Measurements from ENCODE around the gene MRPL28.
"Not testable (repeated sequence)": the region's sequence is repeated elsewhere in the genome, so short reads cannot be mapped to it uniquely, and the experiment has no call there.

MRPL28 gene

DNA sequence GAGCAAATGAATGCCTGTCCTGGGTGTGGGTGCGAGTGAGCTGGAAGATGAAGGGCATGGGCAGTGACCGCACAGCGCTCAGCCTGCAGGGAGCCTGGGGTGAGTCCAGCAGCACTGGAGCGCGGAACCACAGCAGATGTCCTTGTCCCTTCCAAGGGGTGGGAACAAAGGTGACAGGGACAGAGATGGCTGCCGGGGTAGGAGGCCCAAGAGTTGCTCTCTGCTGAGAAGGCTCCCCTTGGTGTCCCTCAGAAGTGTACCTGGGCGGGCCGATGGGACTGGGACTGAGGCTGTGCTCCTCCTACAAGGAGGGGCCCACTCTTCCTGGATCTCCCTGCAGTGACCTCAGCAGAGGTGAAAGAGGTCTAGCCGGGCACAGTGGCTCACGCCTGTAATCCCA lies 19.0 kb upstream of the MRPL28 start:
- Histone ChIP-seq H3K27ac (no peak overlapping the region), H3K36me3 (ENCODE audit: control insufficient read depth, insufficient read depth, low read length) (no peaks in the 10 kb centered on the region), H3K4me3 (ENCODE audit: low read depth, low read length) (no peak overlapping the region), H3K27me3 (ENCODE audit: control insufficient read depth, insufficient read depth, low read length) (no peaks in the 10 kb centered on the region), H3K4me2 (ENCODE audit: low read length) (no peak overlapping the region), H2AFZ (no peak overlapping the region), H3K4me1 (no peaks in the 10 kb centered on the region), H3K9me3 (ENCODE audit: control insufficient read depth, low read length) (no peaks in the 10 kb centered on the region), H3K79me2 (no peaks in the 10 kb centered on the region), H3K9ac (no peak overlapping the region)
- TF ChIP-seq CTCF (IDR thresholded peaks at IDR 0.05): no peak

DNA sequence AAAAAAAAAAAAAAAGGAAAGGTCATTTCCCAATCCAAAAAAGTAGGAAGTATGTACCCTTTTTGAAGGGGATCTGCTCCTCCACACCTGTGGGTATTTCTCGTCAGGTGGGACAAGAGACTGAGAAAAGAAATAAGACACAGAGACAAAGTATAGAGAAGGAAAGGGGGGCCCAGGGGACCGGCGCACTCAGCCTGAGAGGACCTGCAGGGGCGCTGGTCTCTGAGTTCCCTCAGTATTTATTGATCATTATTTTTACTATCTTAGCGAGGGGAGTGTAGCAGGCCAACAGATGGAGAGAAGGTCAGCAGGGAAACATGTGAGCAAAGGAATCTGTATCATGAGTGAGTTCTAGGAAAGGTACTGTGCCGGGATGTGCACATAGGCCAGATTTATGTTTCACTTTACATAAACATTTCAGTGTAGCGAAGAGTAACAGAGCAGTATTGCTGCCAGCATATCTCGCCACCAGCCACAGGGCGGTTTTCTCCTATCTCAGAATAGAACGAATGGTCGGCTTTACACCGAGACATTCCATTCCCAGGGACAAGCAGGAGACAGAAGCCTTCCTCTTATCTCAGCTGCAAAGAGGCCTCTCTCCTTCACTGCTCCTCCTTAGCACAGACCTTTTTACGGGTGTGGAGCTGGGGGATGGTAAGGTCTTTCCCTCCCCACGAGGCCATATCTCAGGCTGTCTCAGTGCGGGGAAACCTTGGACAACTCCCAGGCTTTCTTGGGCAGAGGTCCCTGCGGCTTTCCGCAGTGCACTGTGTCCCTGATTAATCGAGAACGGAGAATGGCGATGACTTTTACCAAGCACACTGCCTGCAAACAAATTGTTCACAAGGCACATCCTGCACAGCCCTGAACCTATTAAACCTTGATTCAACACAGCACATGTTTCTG lies 17.7 kb upstream of the MRPL28 start:
- Histone ChIP-seq H3K27ac (peak overlapping the region; percentile 32), H2AFZ (peak overlapping the region; percentile 42)
- H3K79me2 ChIP-seq; H3K4me3 ChIP-seq (ENCODE audit: low read depth, low read length); H3K9me3 ChIP-seq (ENCODE audit: control insufficient read depth, low read length); H3K36me3 ChIP-seq (ENCODE audit: control insufficient read depth, insufficient read depth, low read length); H3K9ac ChIP-seq; H3K4me2 ChIP-seq (ENCODE audit: low read length); H3K4me1 ChIP-seq; H3K27me3 ChIP-seq (ENCODE audit: control insufficient read depth, insufficient read depth, low read length): not testable (repeated sequence)

- Histone ChIP-seq H3K4me1 (peaks cover 11% of the 10 kb centered on the region), H2AFZ (peak overlapping the region; percentile 71), H3K9ac (no peak overlapping the region), H3K9me3 (ENCODE audit: control insufficient read depth, low read length) (no peaks in the 10 kb centered on the region), H3K4me3 (ENCODE audit: low read depth, low read length) (peak overlapping the region; percentile 16), H3K4me2 (ENCODE audit: low read length) (peak overlapping the region; percentile 42), H3K36me3 (ENCODE audit: control insufficient read depth, insufficient read depth, low read length) (no peaks in the 10 kb centered on the region), H3K27ac (peak overlapping the region; percentile 18), H3K79me2 (no peaks in the 10 kb centered on the region), H3K27me3 (ENCODE audit: control insufficient read depth, insufficient read depth, low read length) (no peaks in the 10 kb centered on the region)
- peak; percentile 10 for TF ChIP-seq CTCF (IDR thresholded peaks at IDR 0.05)
These were observed 16.4 kb upstream of the MRPL28 start for GRCh38 chr16:386641-387156.

DNA sequence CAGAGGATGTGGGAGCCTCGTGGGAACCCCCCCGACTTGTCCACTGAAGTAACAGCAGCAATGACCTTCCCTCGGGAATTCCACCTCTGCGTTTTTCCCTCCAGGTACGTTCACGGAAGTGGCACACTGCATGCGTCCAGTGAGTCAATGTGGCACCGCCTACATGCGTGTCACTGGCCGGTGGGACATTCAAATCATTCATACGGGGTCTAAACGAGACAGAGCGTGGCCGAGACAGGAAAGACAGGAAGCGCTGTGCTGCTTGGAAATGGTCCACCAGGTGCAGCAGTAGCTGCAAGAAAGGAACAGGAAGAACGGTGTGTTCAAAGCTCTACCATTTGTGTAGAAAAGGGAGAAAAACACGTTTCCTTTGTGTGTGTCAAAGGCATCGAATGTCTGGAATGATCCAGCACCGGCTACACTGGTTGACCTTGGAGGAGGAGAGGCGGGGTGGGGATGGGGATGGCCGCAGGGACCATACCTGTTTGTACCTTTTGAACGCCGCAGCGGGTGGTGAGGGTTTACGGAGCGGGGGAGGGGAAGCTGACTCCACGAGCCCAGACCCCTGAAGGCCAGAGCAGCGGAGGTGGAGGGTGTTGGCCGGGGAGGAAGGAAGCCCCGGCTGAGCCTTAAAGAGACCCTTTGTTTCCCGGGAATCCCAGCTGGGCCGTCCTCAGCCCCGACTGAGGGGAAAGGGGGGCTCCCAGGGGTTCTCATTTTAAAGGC lies 13.2 kb upstream of the MRPL28 start:
- no peak for TF ChIP-seq CTCF (IDR thresholded peaks at IDR 0.05)
- H2AFZ ChIP-seq: peak overlapping the region; percentile 53
- H3K27ac ChIP-seq: peak overlapping the region; percentile 71
- H3K4me3 ChIP-seq (ENCODE audit: low read depth, low read length): peak overlapping the region; percentile 83
- peak overlapping the region; percentile 77 for H3K4me2 ChIP-seq (ENCODE audit: low read length)
- peaks cover 5% of the 10 kb centered on the region for H3K79me2 ChIP-seq
- H3K27me3 ChIP-seq (ENCODE audit: control insufficient read depth, insufficient read depth, low read length): no peaks in the 10 kb centered on the region
- peaks cover 18% of the 10 kb centered on the region for H3K4me1 ChIP-seq
- H3K36me3 ChIP-seq (ENCODE audit: control insufficient read depth, insufficient read depth, low read length): no peaks in the 10 kb centered on the region
- H3K9me3 ChIP-seq (ENCODE audit: control insufficient read depth, low read length): no peaks in the 10 kb centered on the region
- no peak overlapping the region for H3K9ac ChIP-seq
